Ramos (cell line): ENCODE data around the gene MPI.
"Not testable (repeated sequence)": the region's sequence is repeated elsewhere in the genome, so short reads cannot be mapped to it uniquely, and the experiment has no call there.

Experiments
- in situ Hi-C: fragments of 300-500 bp; cut with MboI; formaldehyde crosslinking; loops from one replicate; pipeline ENCODE4 v1.14.3; 2022; ENCODE audit warnings: low sequenced_read_pairs; ENCODE audit not compliant: unreplicated experiment

MPI gene

DNA sequence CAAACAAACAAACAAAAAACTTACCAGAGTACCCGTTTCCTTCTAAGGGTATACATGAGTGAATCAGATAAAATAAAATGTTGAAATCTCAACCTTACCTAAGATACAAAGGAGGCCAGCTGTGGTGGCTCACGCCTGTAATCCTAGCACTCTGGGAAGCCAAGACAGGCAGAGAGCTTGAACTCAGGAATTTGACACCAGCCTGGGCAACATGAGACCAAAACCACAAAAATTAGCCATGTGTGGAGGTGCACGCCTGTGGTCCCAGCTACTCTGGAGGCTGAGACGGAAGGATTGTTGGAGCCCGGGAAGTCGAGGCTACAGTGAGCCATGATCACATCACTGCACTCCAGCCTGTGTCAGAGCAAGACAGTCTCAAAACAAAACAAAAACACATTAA is 27.8 kb downstream of the MPI start:
- in situ Hi-C loops = no loop called here

GRCh38 chr15:74920456-74920855 is 30.6 kb downstream of the MPI start:
- in situ Hi-C loops = no loop called here

GRCh38 chr15:74924525-74924924 is 34.7 kb downstream of the MPI start:
- in situ Hi-C loops = no loop called here

- in situ Hi-C loops = no loop called here
Measured at GRCh38 chr15:74928771-74929198, 38.9 kb downstream of the MPI start.

DNA sequence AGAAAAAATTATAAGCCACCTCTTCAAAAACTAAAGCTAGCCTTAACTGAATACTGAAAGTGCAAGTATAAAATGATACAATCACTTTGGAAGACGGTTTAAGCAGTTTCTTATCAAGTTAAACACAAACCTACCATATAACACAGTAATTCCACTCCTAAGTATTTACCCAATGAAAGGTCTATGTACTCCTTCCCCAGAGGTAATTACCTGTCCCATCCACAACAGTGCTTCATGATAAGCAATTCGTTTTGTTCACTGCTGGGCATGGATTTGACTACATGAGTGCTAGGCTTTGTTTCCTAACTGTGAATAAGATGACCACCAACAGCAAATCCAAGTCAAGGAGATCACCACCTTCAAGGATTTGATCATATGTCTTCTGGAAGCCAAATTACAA is 43.7 kb downstream of the MPI start:
- in situ Hi-C loops = no loop called here

GRCh38 chr15:74935193-74935592 is 45.4 kb downstream of the MPI start:
- in situ Hi-C loops = not testable (repeated sequence)

GRCh38 chr15:74937272-74937589 is 47.4 kb downstream of the MPI start:
- in situ Hi-C loops = no loop called here

DNA sequence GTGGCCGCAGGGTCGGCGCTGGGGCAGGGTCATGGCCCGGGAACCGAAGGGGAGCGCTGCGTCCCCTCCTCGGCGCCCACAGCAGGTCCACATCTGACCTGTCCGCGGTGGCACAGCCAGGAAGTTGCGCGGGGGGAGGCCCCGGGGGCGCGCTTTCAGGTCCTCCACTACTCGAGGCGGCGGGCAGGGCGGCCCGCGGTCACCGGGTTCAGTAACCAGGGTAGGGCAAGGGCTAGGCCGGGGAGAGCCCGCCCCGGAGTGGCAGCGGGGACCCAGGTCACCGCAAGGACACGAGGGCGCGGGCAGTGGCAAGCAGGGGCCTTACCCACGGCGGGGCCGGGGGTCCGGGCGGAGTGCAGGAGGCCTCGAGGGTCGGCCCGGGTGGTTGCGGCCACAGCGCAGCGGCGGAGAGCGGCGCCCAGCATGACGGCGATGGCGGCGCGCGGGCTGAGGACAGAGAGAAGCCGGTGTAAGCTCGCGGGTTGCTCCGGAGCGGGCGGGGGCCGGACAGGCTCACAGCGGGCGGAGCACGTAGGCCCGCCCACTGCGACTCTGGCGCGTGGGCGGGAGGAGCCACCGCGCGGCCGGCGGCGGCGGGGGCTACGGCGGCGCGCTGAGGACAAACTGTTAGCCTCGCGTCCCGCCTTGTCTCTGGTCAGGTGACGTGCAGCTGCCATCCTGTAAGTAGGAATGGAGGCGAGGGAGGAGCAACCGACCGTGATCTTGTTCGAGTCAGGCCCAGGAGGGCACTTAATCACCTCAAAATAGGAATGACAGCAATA is 47.9 kb downstream of the MPI start, which contains the start of gene COX5A:
COX5A (minus strand) TSS at position 484 of the 782 bp plus-strand sequence; CDS start at position 425, 59 bp downstream.
- in situ Hi-C loops = no loop called here

- in situ Hi-C loops = loop anchor here (5.0 to 10.0 kb wide), 2 partner anchors 328 to 575 kb away; no protein-coding TSS in a partner anchor
Measured at GRCh38 chr15:74950078-74950908, 60.5 kb downstream of the MPI start.

- in situ Hi-C loops = loop anchor here (5.0 to 10.0 kb wide), 2 partner anchors 329 to 576 kb away; no protein-coding TSS in a partner anchor
Measured at GRCh38 chr15:74951006-74951405, 61.2 kb downstream of the MPI start.
